OCI-M1 (cell line): ENCODE data around the gene PCDH17.

Experiments used
- DNase-seq: peaks from one replicate; lab custom pipeline; 2025; lab: John Stamatoyannopoulos, UW

Gene PCDH17

DNA sequence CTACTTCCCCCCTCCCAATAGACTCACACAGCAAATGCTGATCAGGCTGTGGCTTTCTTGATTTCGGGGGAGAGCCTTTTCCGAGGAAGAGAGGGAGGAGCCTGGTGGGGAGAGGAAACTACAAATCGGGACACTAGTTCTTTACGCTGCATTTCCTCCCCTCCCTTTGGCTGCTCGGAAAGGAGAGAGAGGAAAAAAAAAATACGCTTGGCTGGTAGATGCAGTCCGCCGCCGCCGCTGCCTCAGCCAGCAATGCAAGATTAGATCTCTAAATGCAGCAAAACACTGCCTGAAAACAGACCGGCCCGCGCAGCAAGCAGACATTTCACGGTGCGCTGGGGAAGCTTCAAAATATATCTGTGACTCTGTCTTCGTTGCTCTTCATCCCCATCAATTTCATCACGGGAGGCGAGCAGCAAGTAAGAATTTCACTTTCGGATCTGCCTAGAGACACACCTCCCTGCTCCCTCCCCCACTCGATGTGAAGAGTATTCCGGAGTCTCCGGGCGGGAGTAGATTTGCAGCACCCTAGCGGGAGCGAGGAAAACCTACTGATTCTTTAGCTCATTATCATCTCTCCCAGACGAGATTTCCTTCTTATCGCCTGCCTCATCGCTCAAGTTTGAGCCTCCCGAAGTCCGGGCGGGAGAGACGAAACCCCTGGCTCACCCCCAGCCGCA is at the start of gene PCDH17:
TSS of gene PCDH17 (plus strand) at position 149 of the 680 bp plus-strand sequence. CDS start 803 bp downstream, outside the sequence.
- DNase-seq = peak; percentile 57

GRCh38 chr13:57582032-57582431 is 49.5 kb upstream of the PCDH17 start:
- peak; percentile 44 for DNase-seq

DNA sequence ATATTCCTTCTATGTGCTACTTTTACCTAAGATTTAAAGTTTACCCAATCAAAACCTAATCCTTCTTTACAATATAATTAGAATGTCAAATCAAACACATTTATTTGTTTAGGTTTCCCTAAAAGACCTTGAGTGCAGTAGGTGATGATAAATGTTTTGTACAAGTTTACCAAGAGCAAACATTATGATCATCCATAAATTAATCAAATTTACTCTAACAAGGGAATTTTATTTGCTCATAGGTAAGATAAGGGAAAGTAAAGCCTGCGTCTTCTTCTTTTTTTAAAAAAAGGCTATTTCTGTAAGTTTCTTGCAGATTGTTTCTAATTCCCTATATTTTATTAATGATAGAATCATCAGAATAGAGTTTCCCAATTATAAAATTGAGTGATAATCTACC is 48.0 kb upstream of the PCDH17 start:
- no peak for DNase-seq

DNA sequence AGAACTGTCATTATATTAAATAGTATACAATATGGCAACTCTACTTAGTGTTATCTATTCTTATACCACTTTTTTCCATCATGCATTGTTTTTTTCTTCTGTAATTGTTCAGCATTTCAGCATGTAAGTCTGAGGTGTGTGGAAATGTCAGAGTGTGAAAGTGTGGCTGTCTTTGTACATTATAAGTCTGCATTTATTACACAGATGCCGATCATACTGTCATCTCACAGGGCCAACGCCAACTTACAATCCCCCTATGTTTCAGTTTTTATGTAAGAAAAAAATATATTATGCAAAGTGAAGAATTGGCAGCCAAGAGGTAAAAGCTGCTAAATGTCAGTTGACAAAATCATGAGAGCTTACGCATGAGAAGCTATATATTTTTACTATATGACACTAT is 42.9 kb upstream of the PCDH17 start:
- no peak for DNase-seq

- no peak for DNase-seq
These were observed 35.8 kb upstream of the PCDH17 start for GRCh38 chr13:57595775-57596174.

- no peak for DNase-seq
These were observed 30.0 kb upstream of the PCDH17 start for GRCh38 chr13:57601536-57601935.

DNA sequence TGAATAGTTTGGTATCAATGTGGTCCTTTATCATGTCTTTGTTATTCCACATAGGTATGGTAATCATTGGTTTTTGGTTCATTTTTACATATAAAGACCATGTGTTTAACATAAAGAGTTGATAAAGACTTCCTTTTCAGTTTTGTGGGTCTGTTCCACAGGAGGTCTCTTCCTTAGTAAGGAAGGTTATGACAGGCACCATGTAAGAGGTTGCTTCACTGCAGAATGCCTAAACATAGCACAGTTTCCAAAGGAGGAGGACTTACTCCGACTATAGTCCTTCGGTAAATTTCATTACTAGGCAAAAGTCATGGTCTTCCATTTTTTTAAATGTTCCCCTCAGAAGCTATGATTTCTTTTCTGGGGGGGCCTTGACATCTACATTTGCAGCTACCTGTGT is 27.1 kb upstream of the PCDH17 start:
- peak; percentile 12 for DNase-seq

GRCh38 chr13:57611969-57612368 is 19.6 kb upstream of the PCDH17 start:
- DNase-seq = no peak

- DNase-seq = no peak
These were observed 19.0 kb upstream of the PCDH17 start for GRCh38 chr13:57612568-57612967.

- DNase-seq = peak; percentile 87
These were observed 6.7 kb upstream of the PCDH17 start for GRCh38 chr13:57624565-57625435.

- DNase-seq = peak; percentile 73
These were observed 3.9 kb upstream of the PCDH17 start for GRCh38 chr13:57627663-57628062.

- no peak for DNase-seq
These were observed 2.1 kb upstream of the PCDH17 start for GRCh38 chr13:57629391-57629804.

DNA sequence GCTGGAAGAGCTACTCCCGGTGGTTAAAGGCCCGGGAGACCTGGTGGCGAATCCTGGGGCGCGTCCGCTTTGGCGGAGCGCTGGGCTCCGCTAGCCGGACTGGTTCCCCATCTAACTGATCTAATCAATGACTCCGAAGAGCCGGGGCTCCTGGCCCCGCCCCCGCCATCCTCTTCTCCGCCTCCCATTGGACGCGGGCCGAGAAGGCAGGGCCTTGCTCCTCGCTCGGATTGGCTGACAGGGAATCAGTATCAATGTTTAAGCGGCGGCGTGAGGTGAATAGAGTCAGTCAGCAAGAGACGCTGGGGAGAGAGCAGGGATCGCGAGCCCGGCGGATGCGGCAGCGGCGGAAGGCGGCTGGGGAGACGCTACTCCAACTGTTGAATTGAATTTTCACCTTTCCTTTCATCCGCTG is 1.7 kb upstream of the PCDH17 start:
- no peak for DNase-seq

GRCh38 chr13:57630661-57631595 is 616 bp upstream of the PCDH17 start:
- DNase-seq = no peak

DNA sequence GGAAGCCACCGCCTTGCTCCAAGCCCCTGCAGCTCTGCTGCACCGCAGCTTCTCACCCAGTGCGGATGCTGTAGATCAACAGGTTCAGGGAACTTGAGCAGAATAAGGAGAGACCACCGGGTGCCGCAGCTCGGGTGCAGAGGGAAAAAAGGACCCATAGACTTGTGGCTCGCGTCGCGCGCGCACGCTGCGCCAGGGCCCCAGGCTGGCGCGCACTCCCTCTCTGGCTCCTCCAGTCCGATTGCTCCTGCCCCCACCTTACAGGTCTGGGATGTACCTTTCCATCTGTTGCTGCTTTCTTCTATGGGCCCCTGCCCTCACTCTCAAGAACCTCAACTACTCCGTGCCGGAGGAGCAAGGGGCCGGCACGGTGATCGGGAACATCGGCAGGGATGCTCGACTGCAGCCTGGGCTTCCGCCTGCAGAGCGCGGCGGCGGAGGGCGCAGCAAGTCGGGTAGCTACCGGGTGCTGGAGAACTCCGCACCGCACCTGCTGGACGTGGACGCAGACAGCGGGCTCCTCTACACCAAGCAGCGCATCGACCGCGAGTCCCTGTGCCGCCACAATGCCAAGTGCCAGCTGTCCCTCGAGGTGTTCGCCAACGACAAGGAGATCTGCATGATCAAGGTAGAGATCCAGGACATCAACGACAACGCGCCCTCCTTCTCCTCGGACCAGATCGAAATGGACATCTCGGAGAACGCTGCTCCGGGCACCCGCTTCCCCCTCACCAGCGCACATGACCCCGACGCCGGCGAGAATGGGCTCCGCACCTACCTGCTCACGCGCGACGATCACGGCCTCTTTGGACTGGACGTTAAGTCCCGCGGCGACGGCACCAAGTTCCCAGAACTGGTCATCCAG is 964 bp downstream of the PCDH17 start:
- no peak for DNase-seq

DNA sequence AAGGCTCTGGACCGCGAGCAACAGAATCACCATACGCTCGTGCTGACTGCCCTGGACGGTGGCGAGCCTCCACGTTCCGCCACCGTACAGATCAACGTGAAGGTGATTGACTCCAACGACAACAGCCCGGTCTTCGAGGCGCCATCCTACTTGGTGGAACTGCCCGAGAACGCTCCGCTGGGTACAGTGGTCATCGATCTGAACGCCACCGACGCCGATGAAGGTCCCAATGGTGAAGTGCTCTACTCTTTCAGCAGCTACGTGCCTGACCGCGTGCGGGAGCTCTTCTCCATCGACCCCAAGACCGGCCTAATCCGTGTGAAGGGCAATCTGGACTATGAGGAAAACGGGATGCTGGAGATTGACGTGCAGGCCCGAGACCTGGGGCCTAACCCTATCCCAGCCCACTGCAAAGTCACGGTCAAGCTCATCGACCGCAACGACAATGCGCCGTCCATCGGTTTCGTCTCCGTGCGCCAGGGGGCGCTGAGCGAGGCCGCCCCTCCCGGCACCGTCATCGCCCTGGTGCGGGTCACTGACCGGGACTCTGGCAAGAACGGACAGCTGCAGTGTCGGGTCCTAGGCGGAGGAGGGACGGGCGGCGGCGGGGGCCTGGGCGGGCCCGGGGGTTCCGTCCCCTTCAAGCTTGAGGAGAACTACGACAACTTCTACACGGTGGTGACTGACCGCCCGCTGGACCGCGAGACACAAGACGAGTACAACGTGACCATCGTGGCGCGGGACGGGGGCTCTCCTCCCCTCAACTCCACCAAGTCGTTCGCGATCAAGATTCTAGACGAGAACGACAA is 1.8 kb downstream of the PCDH17 start:
- DNase-seq = no peak

GRCh38 chr13:57633950-57634838 is 2.6 kb downstream of the PCDH17 start:
- no peak for DNase-seq

DNA sequence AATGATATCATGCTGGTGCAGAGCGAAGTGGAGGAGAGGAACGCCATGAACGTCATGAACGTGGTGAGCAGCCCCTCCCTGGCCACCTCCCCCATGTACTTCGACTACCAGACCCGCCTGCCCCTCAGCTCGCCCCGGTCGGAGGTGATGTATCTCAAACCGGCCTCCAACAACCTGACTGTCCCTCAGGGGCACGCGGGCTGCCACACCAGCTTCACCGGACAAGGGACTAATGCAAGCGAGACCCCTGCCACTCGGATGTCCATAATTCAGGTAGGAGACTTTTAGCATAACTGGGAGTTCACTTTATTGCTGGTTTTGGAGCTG is 3.3 kb downstream of the PCDH17 start:
- no peak for DNase-seq

DNA sequence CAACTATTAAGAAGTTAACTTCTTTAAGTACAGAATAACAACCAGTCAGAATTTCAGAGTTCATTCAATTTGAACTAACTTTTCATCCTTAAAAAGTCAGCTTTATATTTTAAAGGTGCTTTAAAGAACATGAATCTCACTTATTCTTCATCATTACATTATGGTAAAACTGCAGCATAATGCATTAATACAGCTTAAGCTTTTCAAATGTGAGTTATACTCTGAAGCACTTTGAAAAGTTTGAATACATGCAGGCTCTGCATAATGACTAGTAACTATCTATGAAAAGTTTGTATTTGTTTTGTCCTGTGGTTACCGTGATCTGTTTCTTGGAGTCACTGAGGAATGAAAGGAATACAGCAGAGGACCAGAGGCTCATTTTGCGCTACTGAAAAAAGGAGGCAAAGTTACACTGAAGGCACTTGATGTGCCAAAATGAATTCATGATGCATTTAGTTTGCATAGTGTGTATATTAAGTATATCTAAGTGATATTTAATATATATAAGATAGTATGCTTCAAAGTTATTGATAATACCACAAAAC is 4.1 kb downstream of the PCDH17 start:
- no peak for DNase-seq
